ENCODE data around the gene ILF2.

The ILF2 gene

DNA sequence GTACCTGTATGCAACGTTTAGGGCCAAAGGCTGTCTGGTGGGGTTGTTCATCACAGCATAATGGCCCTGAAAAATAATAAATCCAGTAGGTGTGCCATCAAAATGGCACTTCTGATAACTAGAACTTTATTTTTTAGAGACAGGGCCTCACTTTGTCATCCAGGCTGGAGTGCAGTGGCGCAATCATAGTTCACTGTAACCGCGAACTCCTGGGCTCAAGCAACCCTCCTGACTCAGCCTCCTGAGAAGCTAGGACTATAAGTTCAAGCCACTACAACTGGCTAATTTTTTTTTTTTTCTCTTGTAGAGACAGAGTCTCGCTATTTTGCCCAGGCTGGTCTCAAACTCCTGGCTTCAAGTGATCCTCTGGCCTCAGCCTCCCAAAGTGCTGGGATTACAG is 7.6 kb downstream of the ILF2 start:
- ATAC-seq: no peak
- Mint-ChIP-seq H3K4me1 (peaks cover 33% of the 10 kb centered on the region), H3K9me3 (no peaks in the 10 kb centered on the region), H3K27me3 (no peaks in the 10 kb centered on the region), H3K27ac (no peak overlapping the region), H3K4me3 (no peak overlapping the region)
- DNase-seq: no peak

DNA sequence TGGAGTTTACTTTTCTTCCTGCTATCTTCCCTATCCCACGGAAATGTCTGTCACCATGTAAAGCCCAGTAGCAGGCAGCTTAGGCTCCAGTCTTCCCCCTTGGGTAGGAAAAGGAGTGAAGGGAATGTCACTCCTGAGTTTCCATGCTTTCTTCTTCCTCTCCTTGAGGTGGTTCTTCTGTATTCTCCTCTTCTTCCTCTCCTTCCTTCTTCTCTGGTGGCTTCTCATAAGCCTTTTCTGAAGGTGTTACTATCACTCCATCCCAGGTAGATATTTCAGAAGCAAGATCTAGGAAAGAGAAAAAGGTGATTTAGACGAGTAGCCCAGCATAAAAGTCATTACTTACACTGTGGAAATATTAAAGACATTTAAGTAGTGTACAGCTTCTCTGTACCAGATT is 8.5 kb downstream of the ILF2 start:
- H3K4me3 Mint-ChIP-seq: no peak overlapping the region
- no peak overlapping the region for H3K27ac Mint-ChIP-seq
- H3K9me3 Mint-ChIP-seq: no peaks in the 10 kb centered on the region
- ATAC-seq: no peak
- peaks cover 39% of the 10 kb centered on the region for H3K4me1 Mint-ChIP-seq
- no peak for DNase-seq
- H3K27me3 Mint-ChIP-seq: no peaks in the 10 kb centered on the region

DNA sequence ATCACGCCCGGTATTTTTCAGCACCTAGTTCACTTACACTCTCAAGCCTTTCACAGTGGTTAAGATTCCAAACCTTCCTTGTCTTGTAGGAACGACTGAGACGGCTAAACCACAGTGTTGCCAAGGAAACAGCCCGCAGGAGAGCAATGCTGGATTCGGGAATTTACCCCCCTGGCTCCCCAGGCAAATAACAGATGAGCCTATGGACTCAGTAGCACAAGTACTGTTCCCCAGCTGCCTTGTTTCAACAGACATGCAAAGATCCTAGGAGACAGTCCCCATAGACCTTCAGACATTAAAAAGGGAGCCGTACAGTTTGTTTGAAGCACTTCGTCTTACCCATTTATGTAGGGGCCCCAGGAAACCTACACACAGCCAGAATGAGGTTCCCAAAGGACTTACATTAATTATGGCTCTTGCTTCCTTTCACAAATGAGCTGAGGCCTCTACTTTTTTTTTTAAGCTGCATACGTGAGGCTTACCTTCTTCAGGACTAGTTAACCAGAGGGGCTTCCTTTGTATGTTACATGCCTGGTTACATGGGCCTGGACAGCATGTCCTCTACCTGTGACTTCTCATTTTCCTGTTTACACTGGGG is 9.6 kb downstream of the ILF2 start:
- Mint-ChIP-seq H3K4me3 (no peak overlapping the region), H3K27me3 (no peaks in the 10 kb centered on the region), H3K27ac (no peak overlapping the region), H3K9me3 (no peaks in the 10 kb centered on the region), H3K4me1 (peaks cover 37% of the 10 kb centered on the region)
- no peak for ATAC-seq
- DNase-seq: no peak

DNA sequence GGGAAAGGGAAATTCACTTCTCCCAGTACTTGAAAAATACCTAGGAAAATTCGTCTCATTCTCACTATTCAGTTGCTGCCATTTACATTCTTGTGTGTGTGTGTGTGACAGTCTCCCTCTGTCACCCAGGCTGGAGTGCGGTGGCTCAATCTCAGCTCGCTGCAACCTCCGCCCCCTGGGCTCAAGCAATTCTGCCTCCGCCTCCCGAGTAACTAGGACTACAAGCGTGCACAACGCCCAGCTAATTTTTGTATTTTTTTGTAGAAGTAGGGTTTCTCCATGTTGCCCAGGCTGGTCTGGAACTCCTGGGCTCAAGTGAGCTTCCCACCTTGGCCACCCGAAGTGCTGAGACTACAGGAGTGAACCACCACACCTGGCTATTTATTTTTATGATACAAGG is 11.1 kb downstream of the ILF2 start:
- no peak for DNase-seq
- Mint-ChIP-seq H3K27me3 (no peaks in the 10 kb centered on the region), H3K27ac (peak overlapping the region; percentile 62 to 93), H3K4me1 (peaks cover 34% of the 10 kb centered on the region), H3K4me3 (peak overlapping the region; percentile 92 to 96), H3K9me3 (no peaks in the 10 kb centered on the region)
- ATAC-seq: no peak

DNA sequence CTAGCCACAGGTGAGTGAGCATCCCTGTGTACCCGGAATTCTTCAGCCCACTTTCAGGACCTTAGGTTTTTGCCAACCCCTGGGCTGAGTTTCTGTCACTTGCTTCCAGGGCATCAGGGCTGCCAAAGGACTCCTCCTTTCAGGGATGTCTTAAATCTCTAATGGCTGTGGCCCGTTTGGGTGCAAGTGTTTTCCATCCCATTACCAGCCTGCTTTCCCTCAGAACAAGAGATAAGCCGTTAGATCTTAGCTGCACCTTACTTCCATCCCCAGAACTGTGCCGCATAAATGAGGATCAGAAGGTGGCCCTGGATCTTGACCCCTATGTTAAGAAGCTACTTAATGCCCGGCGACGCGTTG is 11.6 kb downstream of the ILF2 start:
- DNase-seq (no peak), ATAC-seq (no peak)
- no peaks in the 10 kb centered on the region for H3K9me3 Mint-ChIP-seq
- H3K27me3 Mint-ChIP-seq: no peaks in the 10 kb centered on the region
- H3K27ac Mint-ChIP-seq: peak overlapping the region; percentile 62 to 93
- H3K4me3 Mint-ChIP-seq: peak overlapping the region; percentile 92 to 96
- peaks cover 34% of the 10 kb centered on the region for H3K4me1 Mint-ChIP-seq

DNA sequence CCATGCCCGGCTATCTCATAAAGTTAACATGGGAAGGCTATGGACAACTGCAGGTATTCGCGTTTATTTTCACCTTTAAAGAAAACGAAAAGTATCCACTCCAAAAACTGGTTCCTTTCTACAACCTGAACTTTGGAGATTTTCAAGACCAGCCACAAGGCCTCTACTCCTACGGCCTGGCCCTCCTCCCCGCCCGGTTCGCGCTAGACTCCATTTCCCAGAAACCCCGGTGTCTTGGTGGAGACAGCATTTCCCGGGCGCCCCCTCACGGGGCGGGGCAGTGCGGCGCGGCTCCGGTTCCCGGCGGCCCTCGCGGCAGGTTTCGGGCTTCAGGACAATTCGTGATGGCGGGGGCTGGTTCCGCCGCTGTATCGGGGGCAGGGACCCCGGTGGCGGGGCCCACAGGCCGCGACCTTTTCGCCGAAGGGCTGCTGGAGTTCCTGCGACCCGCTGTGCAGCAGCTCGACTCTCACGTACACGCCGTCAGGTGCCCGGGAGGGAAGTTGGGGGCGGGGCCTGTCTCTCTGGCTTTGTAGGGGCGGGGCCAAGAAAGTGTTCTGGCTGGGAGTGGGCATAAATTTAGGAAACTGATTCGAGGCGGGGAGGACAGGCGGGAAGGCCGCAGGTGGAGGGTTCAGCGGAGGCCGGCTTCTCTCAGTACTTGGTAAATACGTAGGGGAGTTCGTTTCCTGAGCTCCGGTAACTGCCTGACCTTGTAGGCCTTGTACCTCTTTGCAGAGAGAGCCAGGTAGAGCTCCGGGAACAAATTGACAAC is 12.2 kb downstream of the ILF2 start, which contains the start of gene SNAPIN:
Gene SNAPIN, plus strand, starts transcription at position 304 of the 775 bp plus-strand sequence. Its CDS starts 41 bp downstream, at position 345.
- Mint-ChIP-seq H3K27ac (peak within 1 kb of the TSS; percentile 94 to 96), H3K4me3 (peak within 1 kb of the TSS; percentile 92 to 96), H3K4me1 (peaks cover 34% of the 10 kb centered on the region), H3K27me3 (no peaks in the 10 kb centered on the region), H3K9me3 (no peaks in the 10 kb centered on the region)
- ATAC-seq (peak; percentile 97), DNase-seq (peak; percentile 90 to 92)

DNA sequence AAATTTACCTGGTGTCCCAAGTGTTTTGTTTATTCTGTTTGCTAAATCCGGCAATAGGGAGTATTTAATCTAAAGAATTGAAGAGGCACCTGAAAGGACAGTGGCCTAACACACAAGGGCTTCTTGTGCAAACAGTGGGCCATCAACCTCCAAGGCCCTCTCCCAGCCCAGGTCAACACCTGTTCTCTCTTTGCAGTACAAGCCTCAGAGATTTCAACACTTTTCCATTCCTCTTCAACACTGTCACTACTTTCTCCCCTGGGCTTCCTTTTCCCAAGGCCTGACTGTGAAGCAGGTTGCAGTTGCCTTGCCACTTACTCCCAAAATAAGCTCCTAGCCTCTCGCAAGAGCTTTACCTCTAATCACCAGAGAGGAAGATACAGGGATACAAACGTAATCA is 15.5 kb downstream of the ILF2 start:
- no peak for DNase-seq
- Mint-ChIP-seq H3K9me3 (no peaks in the 10 kb centered on the region), H3K4me1 (peaks cover 25% of the 10 kb centered on the region), H3K27me3 (no peaks in the 10 kb centered on the region), H3K27ac (peak overlapping the region in 1 of 2 donors; percentile 36), H3K4me3 (no peak overlapping the region)
- no peak for ATAC-seq

GRCh38 chr1:153652805-153653500 is 17.8 kb downstream of the ILF2 start:
- peak overlapping the region in 1 of 2 donors; percentile 77 for H3K27ac Mint-ChIP-seq
- H3K27me3 Mint-ChIP-seq: no peaks in the 10 kb centered on the region
- no peaks in the 10 kb centered on the region for H3K9me3 Mint-ChIP-seq
- peaks cover 31% of the 10 kb centered on the region for H3K4me1 Mint-ChIP-seq
- no peak overlapping the region for H3K4me3 Mint-ChIP-seq
- DNase-seq (no peak), ATAC-seq (no peak)

DNA sequence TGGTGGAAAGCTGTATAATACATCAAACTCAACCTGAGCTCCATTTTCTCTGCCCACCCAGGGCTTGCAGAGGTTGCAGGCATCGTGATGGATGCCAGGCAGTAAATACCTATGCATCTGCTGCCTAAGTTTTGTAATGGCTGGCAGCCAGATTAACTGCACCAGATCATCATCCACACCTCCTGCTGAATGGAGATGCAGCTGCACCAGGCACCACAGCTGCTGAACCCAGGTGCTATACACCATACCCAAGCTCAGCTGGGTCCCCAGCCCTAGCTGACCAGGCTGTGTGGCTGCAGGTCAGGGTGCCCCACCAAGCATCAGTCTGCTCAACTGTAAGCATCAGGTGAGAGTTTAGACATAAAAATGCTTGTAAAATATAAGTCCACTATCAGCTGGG is 19.0 kb downstream of the ILF2 start:
- Mint-ChIP-seq H3K4me1 (peaks cover 36% of the 10 kb centered on the region), H3K27me3 (no peaks in the 10 kb centered on the region), H3K9me3 (no peaks in the 10 kb centered on the region), H3K4me3 (no peak overlapping the region), H3K27ac (no peak overlapping the region)
- ATAC-seq (no peak), DNase-seq (no peak)

- Mint-ChIP-seq H3K9me3 (no peaks in the 10 kb centered on the region), H3K27ac (peak overlapping the region; percentile 17 to 93), H3K27me3 (no peaks in the 10 kb centered on the region), H3K4me1 (peaks cover 53% of the 10 kb centered on the region), H3K4me3 (no peak overlapping the region)
- ATAC-seq (peak; percentile 48), DNase-seq (no peak)
Measured at GRCh38 chr1:153649863-153650235, 20.9 kb downstream of the ILF2 start.

GRCh38 chr1:153649137-153649862 is 21.5 kb downstream of the ILF2 start:
- peak; percentile 63 for ATAC-seq
- H3K9me3 Mint-ChIP-seq: no peaks in the 10 kb centered on the region
- H3K27ac Mint-ChIP-seq: peak overlapping the region; percentile 83 to 93
- no peaks in the 10 kb centered on the region for H3K27me3 Mint-ChIP-seq
- DNase-seq: no peak
- peaks cover 59% of the 10 kb centered on the region for H3K4me1 Mint-ChIP-seq
- H3K4me3 Mint-ChIP-seq: no peak overlapping the region

- H3K4me3 Mint-ChIP-seq: no peak overlapping the region
- H3K27ac Mint-ChIP-seq: peak overlapping the region in 1 of 2 donors; percentile 71
- peaks cover 71% of the 10 kb centered on the region for H3K4me1 Mint-ChIP-seq
- DNase-seq (no peak), ATAC-seq (peak; percentile 24)
- no peaks in the 10 kb centered on the region for H3K27me3 Mint-ChIP-seq
- H3K9me3 Mint-ChIP-seq: no peaks in the 10 kb centered on the region
Measured at GRCh38 chr1:153648000-153648643, 22.7 kb downstream of the ILF2 start.

- Mint-ChIP-seq H3K27me3 (no peaks in the 10 kb centered on the region), H3K27ac (peak overlapping the region in 1 of 2 donors; percentile 93), H3K9me3 (no peaks in the 10 kb centered on the region), H3K4me3 (no peak overlapping the region), H3K4me1 (peaks cover 70% of the 10 kb centered on the region)
- ATAC-seq (no peak), DNase-seq (no peak)
Measured at GRCh38 chr1:153647346-153647714, 23.5 kb downstream of the ILF2 start.

DNA sequence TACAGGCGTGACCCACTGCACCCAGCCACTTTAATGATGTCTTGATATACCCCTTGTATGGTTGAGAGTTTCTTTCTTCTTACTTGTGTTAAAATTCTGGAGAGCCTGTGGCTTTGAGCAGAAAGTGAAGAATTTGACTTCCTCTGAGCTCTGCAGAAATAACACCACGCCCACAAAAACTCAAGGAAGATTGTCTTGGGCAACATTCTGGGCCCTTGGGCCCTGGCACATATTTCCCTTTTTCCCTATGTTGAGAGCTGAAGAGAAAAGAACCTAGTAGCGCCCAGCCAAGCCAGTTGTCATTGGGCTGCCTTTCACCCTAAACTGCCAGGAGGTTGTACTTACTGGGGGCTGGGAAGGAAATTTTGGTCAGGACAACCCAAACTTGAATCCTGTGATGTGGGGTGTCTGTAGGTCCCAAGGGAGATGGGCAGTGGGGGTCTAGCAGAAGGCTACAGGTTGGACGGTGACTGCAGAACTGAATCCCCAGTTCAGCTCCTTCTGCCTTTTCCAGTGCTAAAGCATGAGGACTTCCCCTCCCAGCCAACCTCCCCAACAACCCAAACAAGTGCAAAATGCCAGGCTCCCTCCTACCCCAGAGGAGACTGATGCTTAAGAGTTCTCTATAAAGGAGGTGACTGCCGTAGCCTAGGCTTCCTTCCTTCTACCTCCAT is 24.0 kb downstream of the ILF2 start:
- ATAC-seq (no peak), DNase-seq (no peak)
- Mint-ChIP-seq H3K27ac (peak overlapping the region in 1 of 2 donors; percentile 93), H3K9me3 (no peaks in the 10 kb centered on the region), H3K4me3 (no peak overlapping the region), H3K4me1 (peaks cover 75% of the 10 kb centered on the region), H3K27me3 (no peaks in the 10 kb centered on the region)

- H3K27me3 Mint-ChIP-seq: no peaks in the 10 kb centered on the region
- peak overlapping the region in 1 of 2 donors; percentile 16 for H3K27ac Mint-ChIP-seq
- peaks cover 67% of the 10 kb centered on the region for H3K4me1 Mint-ChIP-seq
- DNase-seq: no peak
- H3K4me3 Mint-ChIP-seq: no peak overlapping the region
- H3K9me3 Mint-ChIP-seq: no peaks in the 10 kb centered on the region
- no peak for ATAC-seq
Measured at GRCh38 chr1:153643816-153644215, 27.0 kb downstream of the ILF2 start.

Measured in stimulated activated naive CD8-positive, alpha-beta T cell treated with anti-CD3 and anti-CD28 coated beads, Interleukin-15, amount 100 ng/mL, for 72 hours (primary cell).